IMR-90 (cell line): Measurements from ENCODE around the gene GRHL3. TPM values are rescaled to one million over a fixed set of nuclear protein-coding genes. Genes with fewer than 3 reads are reported as not detected.
A peak's percentile ranks its signal among the peaks of the same experiment; 100 is the strongest.

Experiments used
- ATAC-seq: fragments of 200-7000 bp; cut with Tn5 transposase; 2 replicates; pipeline ENCODE4 v1.9.1; 2020; ENCODE audit warnings: low read depth, mild to moderate bottlenecking, moderate library complexity
- BruUV-seq: library from RNA; stranded (reverse); fragments of 400-500 nt; replicated peaks from 2 replicates; lab custom pipeline; 2021; lab: Mats Ljungman, UMichigan
- CTCF ChIA-PET: fragments of 300-600 bp; formaldehyde crosslinking; extraction: SDS; loops from one replicate; lab custom pipeline; 2021; ENCODE audit warnings: antibody characterized with exemption; lab: Yijun Ruan, JAX
- POLR2A ChIA-PET: fragments of 300-600 bp; sonication (Branson Sonifier 250); formaldehyde crosslinking; loops from one replicate; lab custom pipeline; 2022; ENCODE audit warnings: antibody characterized with exemption; ENCODE audit not compliant: unreplicated experiment; lab: Charles Lee
- DNase-seq: peaks from one replicate; pipeline ENCODE4 v3.0.0; 2013
- H2AFZ ChIP-seq: replicated peaks from 2 replicates; pipeline ENCODE3; 2013; ENCODE audit warnings: low read length, mild to moderate bottlenecking; ENCODE audit not compliant: poor library complexity
- H2AK5ac ChIP-seq: 2 replicates; pipeline ENCODE4 v1.6.1; 2013; ENCODE audit warnings: low read depth, low read length, inconsistent platforms
- H2AK9ac ChIP-seq: replicated peaks from 2 replicates; pipeline ENCODE3; 2013; ENCODE audit warnings: mild to moderate bottlenecking, low read depth, low read length, moderate library complexity; ENCODE audit not compliant: poor library complexity
- H2BK120ac ChIP-seq: 2 replicates; pipeline ENCODE4 v1.6.1; 2013; ENCODE audit warnings: low read depth, low read length, inconsistent platforms
- H2BK15ac ChIP-seq: 3 replicates; pipeline ENCODE4 v1.6.1; 2013; ENCODE audit warnings: low read depth, low read length, inconsistent platforms
- H2BK20ac ChIP-seq: 2 replicates; pipeline ENCODE4 v1.6.1; 2013; ENCODE audit warnings: low read depth, mild to moderate bottlenecking, inconsistent platforms, low read length, moderate library complexity
- H2BK5ac ChIP-seq: 2 replicates; pipeline ENCODE4 v1.6.1; 2013; ENCODE audit warnings: mild to moderate bottlenecking, low read depth, low read length, inconsistent platforms; ENCODE audit not compliant: poor library complexity, severe bottlenecking
- H3K14ac ChIP-seq: replicated peaks from 2 replicates; pipeline ENCODE4 v1.6.1; 2013; ENCODE audit warnings: low read depth, low read length, inconsistent platforms
- H3K18ac ChIP-seq: 2 replicates; pipeline ENCODE4 v1.6.1; 2013; ENCODE audit warnings: low read depth, low read length, control low read depth
- H3K23ac ChIP-seq: 2 replicates; pipeline ENCODE4 v1.6.1; 2013; ENCODE audit warnings: low read depth, low read length, inconsistent platforms
- H3K27ac ChIP-seq: 2 replicates; pipeline ENCODE4 v1.5.1; 2013; ENCODE audit warnings: mild to moderate bottlenecking, control low read depth, low read length; ENCODE audit not compliant: insufficient read depth
- H3K27me3 ChIP-seq: 2 replicates; pipeline ENCODE4 v1.6.1; 2013; ENCODE audit warnings: low read length; ENCODE audit not compliant: control insufficient read depth, insufficient read depth
- H3K36me3 ChIP-seq: 2 replicates; pipeline ENCODE4 v1.6.1; 2013; ENCODE audit warnings: low read length, mixed read lengths; ENCODE audit not compliant: control insufficient read depth, insufficient read depth
- H3K4ac ChIP-seq: 2 replicates; pipeline ENCODE4 v1.6.1; 2013; ENCODE audit warnings: low read depth, low read length, inconsistent platforms
- H3K4me1 ChIP-seq: 2 replicates; pipeline ENCODE4 v1.6.1; 2013; ENCODE audit warnings: low read length, mixed read lengths; ENCODE audit not compliant: control insufficient read depth, insufficient read depth
- H3K4me2 ChIP-seq: 2 replicates; pipeline ENCODE4 v1.6.1; 2013; ENCODE audit warnings: low read depth, mild to moderate bottlenecking, control low read depth, low read length, moderate library complexity
- H3K4me3 ChIP-seq: 2 replicates; pipeline ENCODE4 v1.5.1; 2013; ENCODE audit warnings: low read depth, mild to moderate bottlenecking, control low read depth, low read length, moderate library complexity; ENCODE audit not compliant: insufficient read depth
- H3K56ac ChIP-seq: 2 replicates; pipeline ENCODE4 v1.6.1; 2013; ENCODE audit warnings: low read length, inconsistent platforms; ENCODE audit not compliant: insufficient read depth; ENCODE audit errors: extremely low read depth
- H3K79me1 ChIP-seq, 2 experiments: 2 replicates each; pipeline ENCODE4 v1.6.1; 2013; ENCODE audit warnings: low read length in 2 of 2, inconsistent platforms in 1 of 2, low read depth in 1 of 2
- H3K9ac ChIP-seq: 2 replicates; pipeline ENCODE4 v1.6.1; 2013; ENCODE audit warnings: low read depth, low read length, control low read depth
- H3K9me1 ChIP-seq: 2 replicates; pipeline ENCODE4 v1.6.1; 2013; ENCODE audit warnings: low read length, inconsistent platforms; ENCODE audit not compliant: insufficient read depth
- H3K9me3 ChIP-seq: 2 replicates; pipeline ENCODE4 v1.6.1; 2013; ENCODE audit warnings: low read length; ENCODE audit not compliant: control insufficient read depth, insufficient read depth
- H4K20me1 ChIP-seq: 2 replicates; pipeline ENCODE4 v1.6.1; 2013; ENCODE audit warnings: low read length, inconsistent platforms; ENCODE audit not compliant: insufficient read depth
- H4K5ac ChIP-seq: 2 replicates; pipeline ENCODE4 v1.6.1; 2013; ENCODE audit warnings: mild to moderate bottlenecking, low read depth, low read length, control low read depth
- H4K8ac ChIP-seq, 2 experiments: 2 replicates each; pipeline ENCODE4 v1.6.1; 2013; ENCODE audit warnings: low read depth in 2 of 2, low read length in 2 of 2, control low read depth in 1 of 2, inconsistent platforms in 1 of 2
- H4K91ac ChIP-seq: 2 replicates; pipeline ENCODE4 v1.6.1; 2013; ENCODE audit warnings: low read depth, low read length, inconsistent platforms; ENCODE audit not compliant: insufficient read depth
- BHLHE40 ChIP-seq: fragments of 150-350 bp; IDR thresholded peaks from 2 replicates; pipeline ENCODE4 v1.6.1; 2016; ENCODE audit warnings: mild to moderate bottlenecking, low read depth, low read length
- CEBPB ChIP-seq: IDR thresholded peaks from 2 replicates; pipeline ENCODE4 v1.6.1; 2012; ENCODE audit warnings: low read depth, low read length, improper control_type of control experiment
- CTCF ChIP-seq: conservative IDR thresholded peaks from 2 replicates; pipeline ENCODE4 v1.5.1; 2012; ENCODE audit warnings: mild to moderate bottlenecking, low read depth, low read length, improper control_type of control experiment
- FOS ChIP-seq: fragments of 150-350 bp; IDR thresholded peaks from 2 replicates; pipeline ENCODE4 v1.6.1; 2016; ENCODE audit warnings: low read depth, low read length
- MAFK ChIP-seq: IDR thresholded peaks from 2 replicates; pipeline ENCODE4 v1.6.1; 2012; ENCODE audit warnings: low read depth, low read length, improper control_type of control experiment
- MXI1 ChIP-seq: IDR thresholded peaks from 2 replicates; pipeline ENCODE4 v1.6.1; 2012; ENCODE audit warnings: low read depth, mild to moderate bottlenecking, low read length, moderate library complexity, borderline replicate concordance
- NFE2L2 ChIP-seq: fragments of 150-350 bp; IDR thresholded peaks from 2 replicates; pipeline ENCODE4 v1.6.1; 2016; ENCODE audit warnings: low read depth, mild to moderate bottlenecking, low read length
- POLR2A ChIP-seq: IDR thresholded peaks from 2 replicates; pipeline ENCODE4 v1.6.1; 2012; ENCODE audit warnings: mild to moderate bottlenecking, low read depth, low read length
- RCOR1 ChIP-seq: IDR thresholded peaks from 2 replicates; pipeline ENCODE4 v1.6.1; 2012; ENCODE audit warnings: mild to moderate bottlenecking, low read length, improper control_type of control experiment; ENCODE audit not compliant: insufficient replicate concordance
- RFX5 ChIP-seq: IDR thresholded peaks from 2 replicates; pipeline ENCODE4 v1.8.0; 2012; ENCODE audit warnings: low read depth, mild to moderate bottlenecking, low read length, moderate library complexity
- WGBS, 2 experiments: methylation state at CpG; one replicate each; pipeline versions ENCODE4 v1.1.5 to v1.1.7; 2013; ENCODE audit warnings: missing lambda C conversion rate in 2 of 2; ENCODE audit not compliant: insufficient read length in 1 of 2; ENCODE audit errors: extremely low coverage in 2 of 2; 5-methylcytosine and 5-hydroxymethylcytosine counted together
- dilution Hi-C: fragments of 300-500 bp; cut with HindIII; formaldehyde crosslinking; loops from one replicate; pipeline ENCODE4 v1.14.3; 2018; ENCODE audit warnings: low sequenced_read_pairs; ENCODE audit not compliant: unreplicated experiment
- in situ Hi-C: fragments of 300-500 bp; cut with MboI; formaldehyde crosslinking; loops from 3 replicates; pipeline ENCODE4 v1.14.3; 2019; ENCODE audit warnings: low sequenced_read_pairs, inconsistent platforms, mixed read lengths
- intact Hi-C: fragments of 100-400 bp; cut with micrococcal nuclease; formaldehyde crosslinking; loops from 2 replicates; pipeline ENCODE4 v1.10.0; 2022
- polyA plus RNA-seq, 3 experiments: library from polyadenylated mRNA; depleted of rRNA; stranded (reverse); fragments of >200 nt; gene quantifications; 2 replicates each; pipeline ENCODE4 v1.2.3, GENCODE V29; 2012; ENCODE audit warnings: low replicate concordance in 1 of 3
- total RNA-seq: library from RNA; depleted of rRNA; stranded (reverse); fragments of >200 nt; gene quantifications from 2 replicates; pipeline ENCODE4 v1.2.3, GENCODE V29; 2012

GRHL3 gene
- total and polyA plus RNA-seq, 2 of the 4 experiments (the other 2 are of a cell fraction): not detected

DNA sequence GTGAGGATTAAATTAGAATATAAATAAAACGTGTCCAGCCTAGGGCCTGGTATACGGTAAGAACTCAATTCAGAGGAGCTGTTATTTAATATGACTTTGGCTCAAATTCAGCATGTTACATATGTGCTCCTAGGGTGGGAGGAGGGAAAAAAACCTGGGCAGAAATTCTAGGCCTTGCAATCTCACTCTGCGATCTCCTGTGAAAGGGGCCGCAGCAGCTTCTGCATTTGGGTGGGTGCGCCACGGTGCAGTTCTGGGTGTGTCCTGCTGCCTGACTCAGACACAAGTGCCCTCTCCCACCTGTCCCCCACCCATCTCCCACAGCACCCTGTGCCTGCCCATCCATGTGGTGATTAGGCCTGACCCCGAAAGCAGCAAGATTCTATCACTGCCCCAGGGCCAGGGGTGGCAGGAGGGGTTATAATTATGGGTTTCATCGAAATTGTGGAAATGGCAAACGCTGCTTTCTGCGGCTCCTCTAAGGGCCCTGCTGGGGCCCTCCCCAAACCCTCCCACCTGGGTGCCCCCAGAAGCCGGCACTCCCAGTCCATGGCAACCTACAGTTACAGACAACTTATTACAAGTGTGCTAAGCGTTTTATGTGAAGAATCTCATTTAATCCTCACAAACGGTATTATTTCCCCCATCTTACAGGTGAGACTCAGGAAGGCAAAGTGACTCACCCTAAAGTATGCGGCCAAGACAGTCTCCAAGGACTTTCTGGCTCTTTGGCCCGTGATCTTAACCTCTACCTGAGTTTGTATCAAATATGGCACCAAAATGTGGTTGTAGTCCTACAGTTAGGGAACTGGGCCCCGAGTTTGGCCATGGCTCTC is 25.5 kb upstream of the GRHL3 start (continued):
- TF ChIP-seq MAFK: no peak
- no peak for TF ChIP-seq POLR2A
- TF ChIP-seq MXI1: no peak

- Histone ChIP-seq H3K14ac (peak overlapping the region; percentile 57), H3K23ac (peak overlapping the region; percentile 57), H2BK15ac (peak overlapping the region; percentile 83), H3K4ac (peak overlapping the region; percentile 84), H4K91ac (peak overlapping the region; percentile 89), H2AK5ac (peak overlapping the region; percentile 85), H3K9me1 (peaks cover 12% of the 10 kb centered on the region), H3K27ac (peak overlapping the region; percentile 98), H2BK20ac (peak overlapping the region; percentile 88), H4K8ac (peak overlapping the region; percentile 43 to 86), H3K36me3 (no peaks in the 10 kb centered on the region), H2BK120ac (peak overlapping the region; percentile 90), H3K79me1 (no peaks in the 10 kb centered on the region), H3K4me3 (no peak overlapping the region), H2AFZ (peak overlapping the region; percentile 68), H3K27me3 (peaks cover 13% of the 10 kb centered on the region), H2AK9ac (no peak overlapping the region), H3K9me3 (no peaks in the 10 kb centered on the region), H4K5ac (peak overlapping the region; percentile 96), H3K56ac (peak overlapping the region; percentile 27; the same call in 1 of the 2 replicates), H3K4me1 (peaks cover 18% of the 10 kb centered on the region), H4K20me1 (no peaks in the 10 kb centered on the region), H3K18ac (peak overlapping the region; percentile 98), H3K4me2 (peak overlapping the region; percentile 42), H2BK5ac (peak overlapping the region; percentile 91), H3K9ac (no peak overlapping the region)
- ChIA-PET CTCF (interaction anchor here (0.5 kb wide), 1 partner anchor 346 kb away, joined by 3 read pairs; no protein-coding TSS in a partner anchor), POLR2A (no interaction called here)
- no CpG with 5 or more reads among the region's 9 CpGs for WGBS, 2 experiments
- dilution Hi-C loops (no loop called here), in situ Hi-C loops (no loop called here), intact Hi-C loops (loop anchor here (10.0 kb wide), 1 partner anchor 91 kb away; no protein-coding TSS in a partner anchor)
- ATAC-seq: peak; percentile 84
- peak; percentile 98 for DNase-seq
- TF ChIP-seq RCOR1 (peak; percentile 15), CTCF (no peak), BHLHE40 (peak; percentile 39), FOS (peak; percentile 98), NFE2L2 (peak; percentile 94), CEBPB (peak; percentile 98), MAFK (peak; percentile 85), POLR2A (no peak), RFX5 (no peak)
- no TSS peak for BruUV-seq
Observed at GRCh38 chr1:24294228-24294672, 24.9 kb upstream of the GRHL3 start.
